ENCODE measurements around the gene EFNA5.

- TF ChIP-seq POLR2A (IDR thresholded peaks at IDR 0.05) (no peak), CTCF (IDR thresholded peaks at IDR 0.05) (no peak), EP300 (IDR thresholded peaks at IDR 0.05) (no peak), POLR2AphosphoS5 (IDR thresholded peaks at IDR 0.05) (no peak)
These were observed 306.1 kb downstream of the EFNA5 start for GRCh38 chr5:107364443-107365319.

All from suprapubic skin (tissue), 4 donors.